Globus pallidus (tissue), 1 donor: Measurements from ENCODE around the gene SMTNL2.
"Not testable (repeated sequence)": the region's sequence is repeated elsewhere in the genome, so short reads cannot be mapped to it uniquely, and the experiment has no call there.

Experiments used
- DNase-seq: peaks from one replicate; pipeline ENCODE4 v3.0.0-alpha.2; 2015; ENCODE audit warnings: low spot score

The SMTNL2 gene

GRCh38 chr17:4585638-4585994, 1.3 kb downstream of the SMTNL2 start:
- no peak for DNase-seq

- no peak for DNase-seq
Observed at GRCh38 chr17:4586043-4586442, 1.7 kb downstream of the SMTNL2 start.

DNA sequence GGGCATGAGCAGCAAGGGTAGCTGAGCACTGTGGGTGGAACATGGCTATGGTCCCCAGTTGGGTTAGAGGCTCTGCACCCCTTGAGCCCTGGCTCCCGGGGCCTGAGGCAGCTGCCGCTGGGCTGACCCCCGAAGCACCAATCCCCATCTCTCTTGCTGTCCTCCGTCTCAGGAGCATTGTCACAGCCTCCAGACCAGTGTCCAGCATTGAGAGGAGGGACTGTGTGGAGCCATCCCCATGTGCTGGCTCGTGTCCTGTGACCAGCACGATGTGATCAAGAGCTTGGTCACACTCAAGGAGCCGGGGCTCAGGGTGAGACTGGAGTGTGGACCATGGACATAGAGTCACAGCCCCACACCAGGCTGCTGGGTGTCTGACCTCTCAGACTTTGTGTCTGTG, 2.9 kb downstream of the SMTNL2 start:
- DNase-seq = no peak

DNA sequence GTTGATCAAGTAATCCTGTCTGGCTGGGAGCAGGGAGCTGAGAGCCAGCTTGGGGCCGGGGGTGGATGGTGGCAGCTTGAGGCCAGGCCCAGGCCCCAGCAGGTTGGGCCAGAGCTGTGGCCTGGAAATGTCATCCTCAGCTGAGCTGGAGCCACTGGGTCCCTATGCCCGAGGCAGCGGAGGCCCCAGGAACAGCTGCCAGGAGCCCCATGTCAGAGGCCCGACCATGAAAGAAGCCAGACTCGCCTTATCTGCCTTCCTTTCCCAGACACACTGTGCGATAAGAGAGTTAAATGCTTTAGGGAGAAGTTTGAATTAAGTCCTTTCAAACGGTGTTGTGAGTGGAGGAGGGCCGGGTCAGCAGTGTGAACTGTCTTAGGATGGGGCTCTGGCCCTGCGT, 3.5 kb downstream of the SMTNL2 start:
- DNase-seq = no peak

- DNase-seq = no peak
Observed at GRCh38 chr17:4588391-4588790, 4.1 kb downstream of the SMTNL2 start.

- no peak for DNase-seq
Observed at GRCh38 chr17:4588898-4589625, 4.7 kb downstream of the SMTNL2 start.

- not testable (repeated sequence) for DNase-seq
Observed at GRCh38 chr17:4590042-4590441, 5.7 kb downstream of the SMTNL2 start.

DNA sequence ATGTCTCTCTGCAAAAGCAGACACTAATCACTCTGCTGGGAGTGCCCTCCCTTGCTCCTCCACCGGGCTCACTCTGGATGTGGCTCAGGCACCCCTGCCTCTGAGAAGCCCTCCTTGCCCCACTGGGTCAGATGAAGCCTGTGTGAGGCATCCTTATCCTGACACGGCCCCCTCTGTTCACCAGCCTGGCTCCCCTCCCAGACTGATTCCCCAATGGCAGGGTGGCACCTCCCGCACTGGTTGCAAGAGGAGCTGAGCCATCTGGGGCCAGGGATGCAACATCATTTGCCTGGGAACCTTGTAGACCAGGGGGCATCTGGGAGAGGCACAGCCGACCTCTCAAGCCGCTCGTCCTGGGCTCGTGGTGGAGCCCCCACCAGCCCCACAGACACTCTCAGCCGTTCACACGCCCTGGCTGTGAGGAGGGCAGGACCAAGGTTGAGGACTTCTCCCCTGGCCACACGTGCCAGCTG, 6.7 kb downstream of the SMTNL2 start:
- DNase-seq = no peak

DNA sequence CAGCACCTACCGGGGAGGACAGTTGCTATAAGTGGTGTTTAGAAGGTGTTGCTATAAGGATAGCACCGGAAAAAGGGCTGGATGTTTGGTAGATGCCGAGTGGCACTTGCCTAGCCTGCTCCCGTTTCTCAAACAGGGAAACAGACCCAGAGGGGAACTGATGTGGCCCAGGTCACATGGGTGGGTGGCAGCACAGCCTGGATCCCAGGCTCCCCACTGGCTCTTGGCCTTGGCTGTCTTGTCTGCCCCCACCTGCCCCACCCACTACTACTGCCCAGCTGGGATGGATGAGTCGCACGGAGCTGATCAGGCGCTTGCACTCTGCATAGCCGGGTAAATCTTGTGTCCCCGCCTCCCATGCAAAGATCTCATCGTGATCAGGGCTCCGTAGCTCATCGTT, 7.2 kb downstream of the SMTNL2 start:
- no peak for DNase-seq

DNA sequence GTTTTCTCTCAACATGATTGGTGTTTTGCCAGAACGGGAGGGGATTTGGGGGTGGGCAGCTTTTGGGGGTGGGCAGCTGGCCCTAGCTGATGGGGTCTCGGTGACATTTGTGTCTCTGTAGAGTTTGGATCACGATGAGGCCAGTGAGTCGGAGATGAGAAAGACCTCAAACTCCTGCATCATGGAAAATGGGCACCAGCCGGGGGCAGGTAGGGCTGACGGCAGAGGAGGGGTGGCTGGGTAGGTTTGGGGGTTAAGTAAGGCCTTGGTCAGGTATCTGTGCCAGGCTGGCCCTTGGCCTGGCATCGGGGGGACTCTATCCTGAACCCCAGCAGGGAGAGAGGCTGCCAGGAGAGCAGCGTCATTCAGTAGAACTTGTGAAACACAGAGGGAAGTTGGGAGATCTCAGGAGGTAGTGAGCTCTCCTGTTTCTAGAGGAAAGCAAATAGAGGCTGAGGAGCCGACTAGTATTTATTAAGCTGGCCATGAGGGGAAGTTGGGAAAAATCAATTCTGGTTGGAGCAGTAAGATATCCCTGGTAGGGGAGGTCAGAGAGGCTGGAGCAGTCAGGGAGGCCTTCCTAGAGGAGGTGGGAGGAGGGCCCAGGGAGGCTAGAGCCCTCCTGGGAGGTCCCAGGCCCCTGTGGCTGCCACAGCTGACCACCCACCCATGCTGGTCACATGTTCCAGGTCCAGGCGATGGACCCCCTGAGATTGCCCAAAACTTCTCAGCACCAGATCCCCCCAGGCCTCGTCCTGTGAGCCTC, 8.1 kb downstream of the SMTNL2 start:
- no peak for DNase-seq

- no peak for DNase-seq
Observed at GRCh38 chr17:4593021-4593421, 8.7 kb downstream of the SMTNL2 start.

DNA sequence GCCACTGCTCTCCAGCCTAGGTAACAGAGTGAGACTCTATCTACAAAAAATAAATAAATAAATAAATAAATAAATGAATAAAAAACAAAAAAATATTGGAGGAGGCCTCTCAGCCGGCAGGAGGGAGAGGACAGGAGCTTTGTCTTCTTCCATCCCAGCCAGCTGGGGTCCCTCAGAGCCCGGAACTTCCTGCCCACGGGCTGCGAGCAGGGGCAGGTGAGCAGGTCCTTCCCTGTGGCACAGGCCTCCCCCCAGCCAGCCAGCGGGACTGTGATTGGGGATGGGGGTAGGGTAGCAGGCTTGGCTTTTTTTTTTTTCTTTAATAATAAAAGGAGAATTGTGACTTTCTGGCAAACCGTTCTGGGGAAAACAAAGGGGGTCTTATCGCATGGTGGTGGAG, 10.1 kb downstream of the SMTNL2 start:
- DNase-seq = no peak

DNA sequence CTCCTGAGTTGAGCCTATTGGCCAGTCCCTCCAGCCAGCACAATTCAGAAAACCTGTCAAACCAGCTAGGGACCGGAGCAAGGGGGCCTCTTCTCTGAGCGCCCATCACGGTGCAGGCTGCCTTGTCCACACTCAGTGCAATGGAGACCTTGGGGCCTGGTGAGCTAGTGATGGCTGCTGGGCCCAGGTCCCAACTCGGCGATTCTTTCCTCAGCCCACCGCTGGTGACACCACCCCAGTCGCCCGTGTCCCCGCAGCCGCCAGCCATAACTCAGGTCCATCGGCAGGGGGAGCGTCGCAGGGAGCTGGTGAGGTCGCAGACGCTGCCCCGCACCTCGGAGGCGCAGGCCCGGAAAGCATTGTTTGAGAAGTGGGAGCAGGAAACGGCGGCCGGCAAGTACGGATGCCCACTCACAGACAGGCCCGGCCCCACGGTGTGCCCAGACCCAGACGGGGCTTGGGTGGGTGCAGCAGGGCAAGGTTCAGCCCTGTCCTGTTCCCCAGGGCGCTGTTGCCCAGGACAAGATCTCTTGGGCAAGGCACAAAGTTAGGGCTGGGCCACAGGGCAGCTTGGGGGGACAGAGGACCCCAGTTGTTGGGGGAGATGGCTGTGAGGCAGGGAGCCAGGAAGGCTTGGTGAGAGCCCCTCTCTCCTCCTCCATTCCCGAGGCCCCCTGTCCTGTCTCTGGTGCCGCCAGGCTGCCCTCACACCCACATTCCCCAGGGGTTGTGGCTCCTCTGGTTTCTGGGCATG, 10.8 kb downstream of the SMTNL2 start:
- no peak for DNase-seq

- DNase-seq = not testable (repeated sequence)
Observed at GRCh38 chr17:4595685-4596342, 11.5 kb downstream of the SMTNL2 start.

DNA sequence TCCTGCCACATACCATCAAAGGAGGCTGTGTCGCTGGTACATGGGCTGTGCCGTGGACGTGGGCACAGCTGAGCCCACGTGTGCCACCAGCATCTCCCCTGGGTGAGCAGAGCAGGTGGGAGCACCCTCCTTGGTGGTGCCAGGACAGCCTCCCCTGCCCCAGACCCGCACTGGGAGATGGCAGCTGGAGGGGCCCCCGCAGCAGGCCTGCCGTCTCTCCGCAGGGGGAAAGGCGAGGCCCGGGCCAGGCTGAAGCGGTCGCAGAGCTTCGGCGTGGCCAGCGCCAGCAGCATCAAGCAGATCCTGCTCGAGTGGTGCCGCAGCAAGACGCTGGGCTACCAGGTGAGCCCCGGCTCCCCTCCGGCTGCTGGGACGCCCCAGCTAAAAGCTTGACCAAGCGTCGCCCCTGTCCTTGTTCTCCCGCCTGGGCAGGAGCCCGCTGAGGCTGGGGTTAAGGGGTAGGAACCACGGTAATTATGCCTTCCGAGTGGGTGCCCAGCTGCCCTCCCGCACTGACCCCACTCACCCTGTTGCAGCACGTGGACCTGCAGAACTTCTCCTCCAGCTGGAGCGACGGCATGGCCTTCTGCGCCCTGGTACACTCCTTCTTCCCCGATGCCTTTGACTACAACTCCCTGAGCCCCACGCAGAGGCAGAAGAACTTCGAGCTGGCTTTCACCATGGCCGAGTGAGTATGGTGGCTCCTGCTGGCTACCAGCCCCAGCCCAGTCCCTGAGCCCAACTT, 12.5 kb downstream of the SMTNL2 start:
- no peak for DNase-seq

DNA sequence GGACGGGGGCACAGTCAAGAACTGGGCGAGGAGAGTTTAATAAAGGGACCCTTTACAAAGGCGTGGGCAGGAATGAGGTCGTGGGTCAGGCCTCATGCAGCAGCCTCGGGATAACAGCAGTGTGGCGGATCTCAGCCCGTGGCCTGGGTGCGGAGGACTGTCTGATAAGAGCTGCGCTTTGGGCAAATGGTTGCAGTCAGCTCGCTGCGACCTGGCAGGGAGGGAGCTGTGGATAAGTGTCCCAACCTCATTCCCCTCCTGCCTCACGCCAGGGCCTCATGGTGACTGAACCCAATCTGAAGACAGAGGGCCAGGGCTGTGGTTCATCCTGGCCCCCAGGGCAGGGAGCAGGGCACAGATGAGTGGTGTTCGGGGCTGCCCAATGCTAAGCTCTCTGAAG, 13.6 kb downstream of the SMTNL2 start:
- no peak for DNase-seq

DNA sequence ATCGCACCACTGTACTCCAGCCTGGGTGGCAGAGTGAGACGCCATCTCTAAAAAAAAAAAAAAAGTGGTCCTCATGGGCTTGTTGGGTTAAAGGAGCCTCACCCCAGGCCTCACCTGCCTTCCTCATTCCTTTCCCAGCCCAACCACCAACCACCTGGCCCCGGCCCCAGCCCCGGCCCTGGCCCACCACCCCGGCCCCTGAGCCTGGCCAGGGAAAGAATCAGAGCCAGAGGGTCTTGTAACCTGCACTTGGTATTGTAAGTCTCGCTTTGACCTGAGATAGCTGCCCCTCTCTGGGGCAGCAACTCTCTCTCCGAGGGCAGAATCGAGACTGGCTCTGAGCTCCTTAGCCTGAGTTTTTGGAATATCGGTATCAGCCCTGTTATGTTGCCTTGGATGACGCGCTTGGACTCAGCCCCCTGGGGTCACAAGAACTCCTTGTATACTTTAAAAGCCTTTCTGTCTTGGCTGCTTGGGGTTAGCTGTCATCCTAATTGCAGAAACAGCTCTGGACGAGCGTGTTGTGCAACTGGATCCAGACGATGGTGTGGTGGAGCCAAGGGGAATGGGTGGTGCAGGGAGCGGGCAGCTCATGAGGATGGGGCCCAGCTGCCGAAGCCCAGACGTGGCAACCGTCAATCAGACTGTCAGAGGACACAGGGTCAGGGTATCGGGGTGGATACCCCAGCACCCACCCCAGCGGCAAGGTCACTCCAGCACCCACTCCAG, 14.6 kb downstream of the SMTNL2 start:
- DNase-seq = no peak

GRCh38 chr17:4599505-4600281, 15.4 kb downstream of the SMTNL2 start:
- DNase-seq = no peak

DNA sequence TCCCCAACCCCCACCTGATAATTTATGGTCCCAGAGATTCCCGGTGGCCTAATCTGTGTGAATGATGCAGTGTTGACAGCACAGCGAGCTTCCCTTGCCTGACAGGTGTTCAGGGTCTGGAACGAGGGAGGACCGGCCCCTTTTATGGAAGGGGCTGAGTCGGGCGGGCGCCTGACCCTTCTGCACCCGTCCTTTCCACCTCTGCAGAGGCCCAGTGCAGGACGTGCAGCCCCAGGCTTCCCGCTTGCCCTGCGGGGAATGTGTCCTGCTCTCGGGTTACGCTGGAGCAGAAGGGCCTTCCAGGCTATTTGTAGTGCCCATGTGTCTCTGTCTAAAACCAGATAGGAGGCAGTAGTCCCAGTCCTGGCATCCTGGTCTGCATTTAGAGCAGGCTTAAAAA, 16.2 kb downstream of the SMTNL2 start:
- no peak for DNase-seq

DNA sequence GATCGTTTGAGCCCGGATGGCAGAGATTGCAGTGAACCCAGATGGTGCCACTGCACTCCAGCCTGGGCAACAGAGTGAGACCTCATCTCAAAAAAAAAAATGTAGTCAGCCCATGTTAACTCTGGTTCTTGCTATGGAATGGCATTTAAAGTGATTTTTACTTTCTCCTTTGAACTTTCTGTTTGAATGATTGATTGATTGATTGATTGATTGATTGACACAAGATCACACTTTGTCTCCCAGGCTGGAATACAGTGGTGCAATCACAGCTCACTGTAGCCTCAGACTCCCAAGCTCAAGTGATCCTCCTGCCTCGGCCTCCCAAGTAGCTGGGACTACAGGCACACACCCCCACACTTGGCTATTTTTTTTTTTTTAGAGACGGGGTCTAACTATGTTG, 17.0 kb downstream of the SMTNL2 start:
- DNase-seq = no peak
